Neural crest cell (in vitro differentiated cells): ENCODE data around the gene GUCA2A. TPM values are rescaled to one million over a fixed set of nuclear protein-coding genes. Genes with fewer than 3 reads are reported as not detected.

ENCODE experiments used
- DNase-seq: peaks from one replicate; pipeline ENCODE4 v3.0.0; 2021; ENCODE audit warnings: low read depth, mixed read lengths, low spot score
- H3K27ac Mint-ChIP-seq: one replicate; pipeline ENCODE4 v1.8.0; 2021; ENCODE audit warnings: mild to moderate bottlenecking, mixed read lengths; ENCODE audit not compliant: unreplicated experiment
- H3K27me3 Mint-ChIP-seq: 2 replicates; pipeline ENCODE4 v1.8.0; 2021; ENCODE audit warnings: low read depth, mild to moderate bottlenecking, mixed read lengths
- H3K36me3 Mint-ChIP-seq: 2 replicates; pipeline ENCODE4 v1.8.0; 2021; ENCODE audit warnings: low read depth, mild to moderate bottlenecking, mixed read lengths
- H3K4me1 Mint-ChIP-seq: 2 replicates; pipeline ENCODE4 v1.8.0; 2021; ENCODE audit warnings: mixed read lengths
- H3K4me3 Mint-ChIP-seq: one replicate; pipeline ENCODE4 v1.8.0; 2021; ENCODE audit warnings: mild to moderate bottlenecking, mixed read lengths
- H3K9me3 Mint-ChIP-seq: 2 replicates; pipeline ENCODE4 v1.8.0; 2021; ENCODE audit warnings: mixed read lengths
- CTCF ChIP-seq: fragments of 200-600 bp; sonication (generic); conservative IDR thresholded peaks from 2 replicates; pipeline ENCODE4 v1.5.0; 2021; ENCODE audit warnings: antibody characterized with exemption, mild to moderate bottlenecking
- total RNA-seq: library from RNA; stranded (reverse); gene quantifications from 2 replicates; pipeline ENCODE4 v1.2.1, GENCODE V29; 2021

Gene GUCA2A
- total RNA-seq, 1 donor from 2014 or later, result not detected

- Mint-ChIP-seq H3K4me1 (no peaks in the 10 kb centered on the region), H3K27me3 (peaks cover 8% of the 10 kb centered on the region), H3K27ac (no peak overlapping the region), H3K9me3 (peaks cover 2% of the 10 kb centered on the region), H3K4me3 (no peak overlapping the region), H3K36me3 (peaks cover 4% of the 10 kb centered on the region)
- no peak for TF ChIP-seq CTCF
- DNase-seq, result no peak
Observed at GRCh38 chr1:42158189-42158588, 6.4 kb downstream of the GUCA2A start.

GRCh38 chr1:42157667-42158066, 6.9 kb downstream of the GUCA2A start:
- Mint-ChIP-seq H3K4me1 (no peaks in the 10 kb centered on the region), H3K4me3 (no peak overlapping the region), H3K27ac (no peak overlapping the region), H3K36me3 (peaks cover 4% of the 10 kb centered on the region), H3K9me3 (peaks cover 2% of the 10 kb centered on the region), H3K27me3 (peaks cover 8% of the 10 kb centered on the region)
- no peak for DNase-seq
- no peak for TF ChIP-seq CTCF

- Mint-ChIP-seq H3K27me3 (peaks cover 18% of the 10 kb centered on the region), H3K9me3 (no peaks in the 10 kb centered on the region), H3K36me3 (no peaks in the 10 kb centered on the region), H3K27ac (no peak overlapping the region), H3K4me3 (no peak overlapping the region), H3K4me1 (no peaks in the 10 kb centered on the region)
- no peak for DNase-seq
- no peak for TF ChIP-seq CTCF
Observed at GRCh38 chr1:42155362-42155761, 9.2 kb downstream of the GUCA2A start.

GRCh38 chr1:42154685-42155084, 9.9 kb downstream of the GUCA2A start:
- no peak for TF ChIP-seq CTCF
- H3K4me3 Mint-ChIP-seq, result no peak overlapping the region
- H3K9me3 Mint-ChIP-seq, result no peaks in the 10 kb centered on the region
- H3K27ac Mint-ChIP-seq, result no peak overlapping the region
- H3K4me1 Mint-ChIP-seq, result no peaks in the 10 kb centered on the region
- no peaks in the 10 kb centered on the region for H3K36me3 Mint-ChIP-seq
- DNase-seq, result no peak
- peaks cover 23% of the 10 kb centered on the region for H3K27me3 Mint-ChIP-seq

GRCh38 chr1:42153624-42154023, 10.9 kb downstream of the GUCA2A start:
- Mint-ChIP-seq H3K4me3 (no peak overlapping the region), H3K9me3 (no peaks in the 10 kb centered on the region), H3K4me1 (no peaks in the 10 kb centered on the region), H3K36me3 (no peaks in the 10 kb centered on the region), H3K27me3 (peaks cover 21% of the 10 kb centered on the region), H3K27ac (no peak overlapping the region)
- DNase-seq, result no peak
- TF ChIP-seq CTCF, result no peak
